Activated CD8-positive, alpha-beta T cell treated with anti-CD3 and anti-CD28 coated beads for 36 hours (primary cell): ENCODE results near the gene SAP30BP. TPM values are rescaled to one million over a fixed set of nuclear protein-coding genes. Genes with fewer than 3 reads are reported as not detected.

Experiments
- ATAC-seq: fragments of 200-7000 bp; cut with Tn5 transposase; one replicate; pipeline ENCODE4 v1.10.0; 2021; ENCODE audit warnings: mild to moderate bottlenecking, moderate library complexity
- CTCF ChIA-PET: fragments of 350-600 bp; sonication (Branson Sonifier 250); formaldehyde crosslinking; loops from one replicate; lab custom pipeline; 2021; ENCODE audit warnings: antibody characterized with exemption; lab: Charles Lee
- POLR2A ChIA-PET: fragments of 350-600 bp; sonication (Branson Sonifier 250); formaldehyde crosslinking; loops from one replicate; lab custom pipeline; 2021; ENCODE audit warnings: antibody characterized with exemption; lab: Charles Lee
- DNase-seq: peaks from one replicate; pipeline ENCODE4 v3.0.0-alpha.2; 2020
- H3K27ac Mint-ChIP-seq: one replicate; pipeline ENCODE4 v1.8.0; 2021; ENCODE audit warnings: mild to moderate bottlenecking, mixed read lengths
- H3K27me3 Mint-ChIP-seq: one replicate; pipeline ENCODE4 v1.8.0; 2021; ENCODE audit warnings: mixed read lengths
- H3K36me3 Mint-ChIP-seq: one replicate; pipeline ENCODE4 v1.8.0; 2021; ENCODE audit warnings: low read depth, mixed read lengths
- H3K4me1 Mint-ChIP-seq: one replicate; pipeline ENCODE4 v1.8.0; 2021; ENCODE audit warnings: low read depth, mixed read lengths
- H3K4me3 Mint-ChIP-seq: one replicate; pipeline ENCODE4 v1.8.0; 2021; ENCODE audit warnings: mild to moderate bottlenecking, moderate library complexity, mixed read lengths
- H3K9me3 Mint-ChIP-seq: one replicate; pipeline ENCODE4 v1.8.0; 2021; ENCODE audit warnings: mixed read lengths
- intact Hi-C: fragments of 100-400 bp; cut with micrococcal nuclease; formaldehyde crosslinking; loops from one replicate; pipeline ENCODE4 v1.10.0; 2022
- total RNA-seq, 2 experiments: library from RNA; stranded (reverse); gene quantifications; one replicate each; pipeline ENCODE4 v1.2.3, GENCODE V29; 2021
- TF ChIP-seq, protein P1 (sequence below): fragments of 200-600 bp; IDR thresholded peaks from one replicate; pipeline ENCODE4 v1.8.0; 2022; ENCODE audit warnings: antibody characterized with exemption, mild to moderate bottlenecking

SAP30BP gene
- total RNA-seq, 2 experiments from 2014 or later = 73.0 to 75.8 TPM

- CTCF ChIA-PET = interaction anchor here (1.0 to 3.2 kb wide), 5 partner anchors 10 to 126 kb away, joined by 3 to 23 read pairs (median 4); partner anchors contain the start of gene SMIM5
- Mint-ChIP-seq H3K4me3 (no peak overlapping the region), H3K9me3 (no peaks in the 10 kb centered on the region), H3K27me3 (no peaks in the 10 kb centered on the region), H3K36me3 (no peaks in the 10 kb centered on the region), H3K27ac (no peak overlapping the region), H3K4me1 (no peaks in the 10 kb centered on the region)
- DNase-seq = no peak
- POLR2A ChIA-PET = no interaction called here
- TF ChIP-seq, protein P1, sequence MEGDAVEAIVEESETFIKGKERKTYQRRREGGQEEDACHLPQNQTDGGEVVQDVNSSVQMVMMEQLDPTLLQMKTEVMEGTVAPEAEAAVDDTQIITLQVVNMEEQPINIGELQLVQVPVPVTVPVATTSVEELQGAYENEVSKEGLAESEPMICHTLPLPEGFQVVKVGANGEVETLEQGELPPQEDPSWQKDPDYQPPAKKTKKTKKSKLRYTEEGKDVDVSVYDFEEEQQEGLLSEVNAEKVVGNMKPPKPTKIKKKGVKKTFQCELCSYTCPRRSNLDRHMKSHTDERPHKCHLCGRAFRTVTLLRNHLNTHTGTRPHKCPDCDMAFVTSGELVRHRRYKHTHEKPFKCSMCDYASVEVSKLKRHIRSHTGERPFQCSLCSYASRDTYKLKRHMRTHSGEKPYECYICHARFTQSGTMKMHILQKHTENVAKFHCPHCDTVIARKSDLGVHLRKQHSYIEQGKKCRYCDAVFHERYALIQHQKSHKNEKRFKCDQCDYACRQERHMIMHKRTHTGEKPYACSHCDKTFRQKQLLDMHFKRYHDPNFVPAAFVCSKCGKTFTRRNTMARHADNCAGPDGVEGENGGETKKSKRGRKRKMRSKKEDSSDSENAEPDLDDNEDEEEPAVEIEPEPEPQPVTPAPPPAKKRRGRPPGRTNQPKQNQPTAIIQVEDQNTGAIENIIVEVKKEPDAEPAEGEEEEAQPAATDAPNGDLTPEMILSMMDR = no peak
- no peak for ATAC-seq
- intact Hi-C loops = no loop called here
These were observed 45.1 kb upstream of the SAP30BP start for GRCh38 chr17:75622076-75622475.

DNA sequence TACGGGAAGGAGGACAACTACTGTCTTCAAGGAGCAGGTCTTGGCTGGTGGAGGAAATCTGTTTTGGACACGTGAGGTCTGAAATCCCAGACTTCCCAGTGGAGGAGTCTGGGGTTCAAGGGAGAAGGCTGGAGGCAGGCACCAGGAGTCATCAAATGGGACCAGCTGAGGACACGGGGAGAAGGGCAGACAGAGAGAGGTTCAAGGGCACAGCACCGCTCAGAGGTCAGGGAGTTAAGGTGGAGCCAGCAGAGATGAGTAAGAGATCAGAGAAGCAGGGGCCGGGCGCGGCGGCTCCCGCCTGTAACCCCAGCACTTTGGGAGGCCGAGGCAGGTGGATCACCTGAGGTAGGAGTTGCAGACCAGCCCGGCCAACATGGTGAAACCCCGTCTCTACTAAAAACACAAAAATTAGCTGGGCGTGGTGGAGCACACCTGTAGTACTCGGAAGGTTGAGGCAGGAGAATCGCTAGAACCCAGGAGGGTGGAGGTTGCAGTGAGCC, 44.3 kb upstream of the SAP30BP start:
- Mint-ChIP-seq H3K9me3 (no peaks in the 10 kb centered on the region), H3K4me3 (no peak overlapping the region), H3K36me3 (no peaks in the 10 kb centered on the region), H3K27me3 (no peaks in the 10 kb centered on the region), H3K4me1 (no peaks in the 10 kb centered on the region), H3K27ac (no peak overlapping the region)
- DNase-seq (no peak), ATAC-seq (no peak)
- TF ChIP-seq, protein P1 = no peak
- ChIA-PET POLR2A (no interaction called here), CTCF (interaction anchor here (1.0 to 3.4 kb wide), 5 partner anchors 11 to 131 kb away, joined by 3 to 27 read pairs (median 6); partner anchors contain the start of gene SMIM5)
- intact Hi-C loops = no loop called here

DNA sequence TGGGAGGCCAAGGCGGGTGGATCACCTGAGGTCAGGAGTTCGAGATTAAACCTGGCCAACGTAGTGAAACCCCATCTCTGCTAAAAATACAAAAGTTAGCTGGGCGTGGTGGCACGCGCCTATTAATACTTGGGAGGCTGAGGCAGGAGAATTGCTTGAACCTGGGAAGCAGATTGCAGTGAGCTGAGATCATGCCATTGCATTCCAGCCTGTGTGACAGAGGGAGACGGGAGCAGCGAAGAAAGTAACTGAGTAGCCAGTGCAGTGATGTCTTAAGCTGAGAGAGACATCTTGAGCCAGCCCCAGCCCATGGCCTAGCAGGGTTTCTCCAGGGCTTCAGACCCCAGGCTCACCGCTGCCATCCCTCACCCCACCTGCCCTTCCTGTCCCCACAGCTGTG, 43.8 kb upstream of the SAP30BP start:
- DNase-seq = no peak
- TF ChIP-seq, protein P1 = no peak
- Mint-ChIP-seq H3K27ac (no peak overlapping the region), H3K9me3 (no peaks in the 10 kb centered on the region), H3K36me3 (no peaks in the 10 kb centered on the region), H3K4me1 (no peaks in the 10 kb centered on the region), H3K27me3 (no peaks in the 10 kb centered on the region), H3K4me3 (no peak overlapping the region)
- no peak for ATAC-seq
- intact Hi-C loops = no loop called here
- POLR2A ChIA-PET = interaction anchor here (0.7 kb wide), 1 partner anchor 10 kb away, joined by 3 read pairs; no protein-coding TSS in a partner anchor
- CTCF ChIA-PET = interaction anchor here (1.0 to 3.4 kb wide), 5 partner anchors 10 to 130 kb away, joined by 3 to 27 read pairs (median 6); partner anchors contain the start of gene SMIM5

DNA sequence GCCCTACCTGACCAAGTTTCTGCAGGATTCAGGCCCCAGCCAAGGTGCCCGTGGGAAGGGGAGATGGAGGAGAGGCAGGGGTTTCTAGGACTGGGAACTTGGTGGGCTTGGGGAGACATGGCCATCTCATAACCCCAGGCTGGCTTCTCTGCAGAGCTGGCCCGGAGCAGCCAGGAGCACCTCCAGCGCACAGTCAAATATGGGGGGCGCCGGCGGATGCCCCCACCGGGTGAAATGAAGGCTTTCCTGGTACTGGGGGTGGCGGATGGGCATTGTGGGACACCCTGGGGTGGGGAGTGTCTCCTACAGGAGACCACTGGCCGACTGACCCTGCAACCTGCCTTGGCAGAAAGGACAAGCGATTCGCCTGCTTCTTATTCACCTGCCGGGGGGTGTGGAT, 43.1 kb upstream of the SAP30BP start:
- Mint-ChIP-seq H3K4me1 (no peaks in the 10 kb centered on the region), H3K27me3 (no peaks in the 10 kb centered on the region), H3K36me3 (no peaks in the 10 kb centered on the region), H3K27ac (no peak overlapping the region), H3K4me3 (no peak overlapping the region), H3K9me3 (no peaks in the 10 kb centered on the region)
- ATAC-seq = no peak
- intact Hi-C loops = no loop called here
- no peak for DNase-seq
- TF ChIP-seq, protein P1 = no peak
- POLR2A ChIA-PET = no interaction called here
- CTCF ChIA-PET = interaction anchor here (1.1 to 3.4 kb wide), 6 partner anchors 9 to 346 kb away, joined by 3 to 27 read pairs (median 6); partner anchors contain the start of gene SMIM5

DNA sequence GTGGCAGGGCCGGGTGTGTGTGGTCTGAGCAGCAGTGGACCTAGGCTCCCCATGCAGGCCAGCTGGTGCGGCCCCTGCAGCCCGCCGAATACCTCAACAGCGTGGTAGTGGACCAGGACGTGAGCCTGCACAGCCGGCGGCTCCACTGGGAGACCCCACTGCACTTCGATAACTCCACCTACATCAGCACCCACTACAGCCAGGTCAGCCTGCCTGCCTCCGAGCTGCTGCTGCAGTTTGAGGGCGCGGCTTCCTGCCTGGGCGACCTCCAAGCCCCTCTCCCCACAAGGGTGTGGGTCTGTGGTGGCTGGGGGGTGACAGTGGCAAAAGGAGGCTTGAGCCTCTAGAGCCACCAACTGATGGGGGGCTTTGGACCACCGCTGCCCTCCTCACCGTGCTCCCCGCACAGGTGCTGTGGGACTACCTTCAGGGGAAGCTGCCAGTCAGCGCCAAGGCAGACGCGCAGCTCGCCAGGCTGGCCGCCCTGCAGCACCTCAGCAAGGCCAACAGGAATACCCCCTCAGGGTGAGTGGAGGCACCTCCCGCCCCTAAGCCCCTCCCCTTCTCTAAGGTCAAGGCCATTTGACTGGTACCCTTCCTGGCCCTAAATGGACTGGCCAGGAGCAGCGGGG, 42.3 kb upstream of the SAP30BP start:
- H3K4me3 Mint-ChIP-seq = no peak overlapping the region
- POLR2A ChIA-PET = interaction anchor here (0.8 to 1.4 kb wide), 3 partner anchors 9 to 104 kb away, joined by 3 read pairs; no protein-coding TSS in a partner anchor
- DNase-seq = no peak

More for the DNA sequence above, 42.3 kb upstream of the SAP30BP start:
- TF ChIP-seq, protein P1 = no peak
- Mint-ChIP-seq H3K4me1 (no peaks in the 10 kb centered on the region), H3K36me3 (no peaks in the 10 kb centered on the region), H3K27me3 (no peaks in the 10 kb centered on the region), H3K9me3 (no peaks in the 10 kb centered on the region), H3K27ac (no peak overlapping the region)
- intact Hi-C loops = no loop called here
- ATAC-seq = no peak
- CTCF ChIA-PET = interaction anchor here (0.8 to 3.4 kb wide), 9 partner anchors 8 to 347 kb away, joined by 3 to 27 read pairs (median 3); partner anchors contain the start of gene SMIM5
